K562 (cell line): Measurements from ENCODE around the gene COL13A1. TPM values are rescaled to one million over a fixed set of nuclear protein-coding genes. Genes with fewer than 3 reads are reported as not detected.

ENCODE experiments used
- ATAC-seq: fragments of 200-7000 bp; cut with Tn5 transposase; 3 replicates; pipeline ENCODE4 v1.9.1; 2020; ENCODE audit warnings: moderate library complexity
- BruUV-seq: library from RNA; stranded (reverse); fragments of 400-500 nt; replicated peaks from 2 replicates; lab custom pipeline; 2021; lab: Mats Ljungman, UMichigan
- CTCF ChIA-PET: fragments of 300-600 bp; formaldehyde crosslinking; extraction: SDS; loops from one replicate; lab custom pipeline; 2021; ENCODE audit warnings: low intra/inter-chr PET ratio; lab: Yijun Ruan, JAX
- POLR2A ChIA-PET: fragments of 300-600, 350-650 bp; sonication (Branson Sonifier 250); formaldehyde crosslinking; extraction: SDS; loops from one replicate; lab custom pipeline; 2021; ENCODE audit warnings: antibody characterized with exemption, inconsistent platforms; lab: Yijun Ruan, JAX
- DNase-seq, 4 experiments: peaks; one replicate each; pipeline versions ENCODE4 v3.0.0 to v3.0.0-alpha.2; 2011 to 2018; ENCODE audit warnings: low spot score in 3 of 4, mixed read lengths in 3 of 4; ENCODE audit errors: extremely low read depth in 1 of 4
- FAIRE-seq: peaks from 2 replicates; lab custom pipeline; 2011; peaks lifted over from hg19 to GRCh38; lab: Jason Lieb, UNC
- H2AFZ ChIP-seq: 2 replicates; pipeline ENCODE4 v1.6.0; 2011; ENCODE audit warnings: low read depth, low read length, control low read depth, inconsistent platforms
- H3K27ac ChIP-seq: fragments of 200-600 bp; 3 replicates; pipeline ENCODE4 v1.8.0; 2011; ENCODE audit warnings: low read depth, mild to moderate bottlenecking, control low read depth, inconsistent platforms, low read length, moderate library complexity, mixed read lengths; ENCODE audit errors: extremely low read depth
- H3K27me3 ChIP-seq, 2 experiments: fragments of 300-600 bp in 1 of 2; 2 replicates in 1 of 2; 3 replicates in 1 of 2; pipeline versions ENCODE4 v1.6.0 to v1.8.0; 2011; ENCODE audit warnings: inconsistent platforms in 2 of 2, low read length in 2 of 2, mild to moderate bottlenecking in 1 of 2, mixed read lengths in 1 of 2, moderate library complexity in 1 of 2; ENCODE audit not compliant: control insufficient read depth in 2 of 2, insufficient read depth in 2 of 2
- H3K36me3 ChIP-seq: fragments of 300-600 bp; 3 replicates; pipeline ENCODE4 v1.8.0; 2011; ENCODE audit warnings: mild to moderate bottlenecking, low read length, inconsistent platforms; ENCODE audit not compliant: control insufficient read depth, insufficient read depth
- H3K4me1 ChIP-seq, 2 experiments: fragments of 200-600 bp in 1 of 2; replicated peaks in 1 of 2; 2 replicates in 1 of 2; 3 replicates in 1 of 2; pipeline versions ENCODE4 v1.5.1 to v1.8.0; 2011; ENCODE audit warnings: inconsistent platforms in 2 of 2, low read length in 2 of 2, mild to moderate bottlenecking in 1 of 2, mixed read lengths in 1 of 2, moderate library complexity in 1 of 2; ENCODE audit not compliant: control insufficient read depth in 2 of 2, insufficient read depth in 2 of 2
- H3K4me2 ChIP-seq: 2 replicates; pipeline ENCODE4 v1.6.1; 2011; ENCODE audit warnings: low read length, control low read depth, inconsistent platforms, mixed read lengths; ENCODE audit not compliant: insufficient read depth
- H3K4me3 ChIP-seq: fragments of 200-600 bp; sonication (generic), shearing (Covaris generic); 2 replicates; pipeline ENCODE4 v1.5.1; 2016; ENCODE audit warnings: control low read depth, inconsistent platforms
- H3K79me2 ChIP-seq: fragments of 200-600 bp; 3 replicates; pipeline ENCODE4 v1.8.0; 2011; ENCODE audit warnings: low read length, inconsistent platforms; ENCODE audit not compliant: control insufficient read depth, insufficient read depth
- H3K9ac ChIP-seq, 2 experiments: 2 replicates each; pipeline versions ENCODE4 v1.6.0 to v1.6.1; 2011; ENCODE audit warnings: low read depth in 2 of 2, low read length in 2 of 2, control low read depth in 1 of 2, inconsistent platforms in 1 of 2, mild to moderate bottlenecking in 1 of 2, mixed read lengths in 1 of 2; ENCODE audit not compliant: insufficient read depth in 1 of 2
- H3K9me1 ChIP-seq: one replicate; pipeline ENCODE4 v1.6.0; 2011; ENCODE audit warnings: inconsistent platforms, mild to moderate bottlenecking, low read length, moderate library complexity; ENCODE audit not compliant: control insufficient read depth, insufficient read depth
- H3K9me3 ChIP-seq: replicated peaks from 2 replicates; pipeline ENCODE4 v1.5.1; 2011; ENCODE audit warnings: low read depth, low read length, inconsistent platforms; ENCODE audit not compliant: control insufficient read depth, insufficient read depth
- H4K20me1 ChIP-seq: replicated peaks from 2 replicates; pipeline ENCODE4 v1.6.1; 2011; ENCODE audit warnings: low read length, inconsistent platforms, mixed read lengths; ENCODE audit not compliant: control insufficient read depth, insufficient read depth
- NFXL1 ChIP-seq: fragments of 450-650 bp; formaldehyde crosslinking; IDR thresholded peaks from 2 replicates; pipeline ENCODE4 v1.4.0; 2021; ENCODE audit warnings: mild to moderate bottlenecking
- NUFIP1 ChIP-seq: fragments of 450-650 bp; IDR thresholded peaks from 2 replicates; pipeline ENCODE4 v1.6.1; 2018; ENCODE audit not compliant: partially characterized antibody
- RFX5 ChIP-seq: IDR thresholded peaks from 2 replicates; pipeline ENCODE4 v1.6.1; 2011; ENCODE audit warnings: low read depth, mild to moderate bottlenecking, improper control_type of control experiment, low read length
- ZNF3 ChIP-seq: fragments of 250-450 bp; sonication (Bioruptor Pico); IDR thresholded peaks from 2 replicates; pipeline ENCODE4 v1.5.0; 2021; ENCODE audit warnings: mild to moderate bottlenecking, moderate library complexity
- WGBS: fragments of 100-300 bp; shearing (Covaris generic); methylation state at CpG from one replicate; pipeline ENCODE4 v1.1.6; 2016; ENCODE audit warnings: low coverage, mixed read lengths; ENCODE audit not compliant: insufficient coverage; ENCODE audit errors: missing lambda C conversion rate; 5-methylcytosine and 5-hydroxymethylcytosine counted together
- in situ Hi-C: fragments of 300-500 bp; cut with MboI; formaldehyde crosslinking; loops from 4 replicates; pipeline ENCODE4 v1.15.0; 2018; ENCODE audit warnings: inconsistent platforms, mixed read lengths
- intact Hi-C: fragments of 100-400 bp; cut with micrococcal nuclease; formaldehyde crosslinking; loops from 2 replicates; pipeline ENCODE4 v1.14.2; 2022
- polyA plus RNA-seq, 8 experiments: library from polyadenylated mRNA; depleted of rRNA in 4 of 8; stranded (reverse) in 5 of 8; unstranded in 3 of 8; fragments of >200 nt; fragmentation: Nextera tagmentation in 2 of 8; fragmentation: Illumina TruSeq in 1 of 8; extraction: Ambion mirVana in 2 of 8; extraction: Trizol in 1 of 8; gene quantifications; 2 replicates each; pipeline versions ENCODE4 v1.2.1 to v1.2.3, GENCODE V29; 2011 to 2014; ENCODE audit warnings: inconsistent platforms in 1 of 8, missing spikeins in 1 of 8
- total RNA-seq, 7 experiments: library from RNA; depleted of rRNA in 6 of 7; stranded (reverse); fragments of >200 nt in 6 of 7; fragmentation: Illumina TruSeq in 2 of 7; extraction: Trizol in 2 of 7; gene quantifications; 2 replicates each; pipeline versions ENCODE4 v1.2.1 to v1.2.3, GENCODE V29; 2011 to 2021; ENCODE audit warnings: low replicate concordance in 1 of 7

The COL13A1 gene
- total and polyA plus RNA-seq, 9 of the 15 experiments (the other 6 are each of a cell fraction or from before 2014, with no cell fraction given): not detected

- TF ChIP-seq NUFIP1 (no peak), ZNF3 (CRISPR knock-in tag) (no peak)
- in situ Hi-C loops: no loop called here
- 0% methylated on average over 9 of the region's 9 CpGs for WGBS
Observed at GRCh38 chr10:69810097-69810496, 8.4 kb downstream of the COL13A1 start.

GRCh38 chr10:69810675-69811397 lies 9.1 kb downstream of the COL13A1 start:
- TF ChIP-seq NFXL1 (CRISPR knock-in tag) (no peak), RFX5 (no peak)
- TF ChIP-seq, all 486 proteins: peak for 0
- Histone ChIP-seq H3K4me1 (no peaks in the 10 kb centered on the region), H3K9me3 (no peaks in the 10 kb centered on the region; the same call in 1 of the 2 replicates), H3K9me1 (no peaks in the 10 kb centered on the region), H3K27ac (no peak overlapping the region), H3K4me3 (no peak overlapping the region), H3K4me2 (no peak overlapping the region), H2AFZ (no peak overlapping the region), H3K27me3 (peaks cover 8 to 36% of the 10 kb centered on the region in 2 experiments; a peak in 4 of 5 replicates), H3K79me2 (no peaks in the 10 kb centered on the region), H3K36me3 (no peaks in the 10 kb centered on the region), H3K9ac (no peak overlapping the region), H4K20me1 (peaks cover 8% of the 10 kb centered on the region; the same call in 1 of the 2 replicates)
- intact Hi-C loops (no loop called here), in situ Hi-C loops (no loop called here)
- FAIRE-seq: no peak
- ChIA-PET POLR2A (interaction anchor here (0.5 kb wide), 1 partner anchor 1863 kb away, joined by 4 read pairs; no protein-coding TSS in a partner anchor), CTCF (no interaction called here)
- no peak for DNase-seq
- BruUV-seq: no TSS peak
- no peak for ATAC-seq
- 3% methylated on average over 12 of the region's 12 CpGs for WGBS

More at GRCh38 chr10:69810097-69810496, 8.4 kb downstream of the COL13A1 start:
- H3K4me2 ChIP-seq: no peak overlapping the region
- no peak overlapping the region for H3K27ac ChIP-seq
- ATAC-seq (no peak), DNase-seq (no peak), FAIRE-seq (no peak)
- H2AFZ ChIP-seq: no peak overlapping the region
- no peak overlapping the region for H3K4me3 ChIP-seq
- no peak overlapping the region for H3K9ac ChIP-seq
- no peaks in the 10 kb centered on the region for H3K4me1 ChIP-seq
- H3K36me3 ChIP-seq: no peaks in the 10 kb centered on the region
- ChIA-PET POLR2A (no interaction called here), CTCF (no interaction called here)
- no TSS peak for BruUV-seq
- intact Hi-C loops: no loop called here
- no peaks in the 10 kb centered on the region for H3K79me2 ChIP-seq
- peaks cover 7% of the 10 kb centered on the region; the same call in 1 of the 2 replicates for H4K20me1 ChIP-seq
- H3K9me3 ChIP-seq: no peaks in the 10 kb centered on the region; the same call in 1 of the 2 replicates
- no peaks in the 10 kb centered on the region for H3K9me1 ChIP-seq
- peaks cover 9 to 39% of the 10 kb centered on the region in 2 experiments; a peak in 4 of 5 replicates for H3K27me3 ChIP-seq
